ENCODE results near the gene DOCK4. TPM values are rescaled to one million over a fixed set of nuclear protein-coding genes. Genes with fewer than 3 reads are reported as not detected.

The DOCK4 gene
- total and polyA plus RNA-seq, 10 of the 15 experiments (the other 5 are each of a cell fraction or from before 2014, with no cell fraction given), result 0.03 to 0.73 (median 0.38) TPM

DNA sequence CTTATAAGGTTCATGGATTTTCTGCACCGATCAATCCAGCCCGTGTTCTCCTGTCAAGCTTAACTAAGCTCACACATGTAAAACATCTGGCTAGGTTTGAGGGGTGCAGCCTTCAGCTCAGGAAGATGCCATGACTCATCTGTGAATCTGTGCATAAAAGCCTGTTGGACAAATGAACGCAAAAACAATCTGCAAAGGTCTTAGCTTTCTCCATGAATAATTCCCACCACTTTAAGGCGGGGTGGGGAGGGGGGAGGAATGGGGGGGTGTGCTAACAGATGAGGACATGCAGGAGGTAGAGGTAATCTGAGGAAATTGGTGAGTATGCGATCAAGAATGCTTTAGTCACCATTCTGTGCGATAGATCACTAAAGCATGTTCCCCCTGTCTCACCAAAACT lies 4.8 kb downstream of the DOCK4 start:
- TF ChIP-seq SPI1 (IDR thresholded peaks at IDR 0.05; ENCODE audit: borderline replicate concordance, insufficient read depth, low read depth, low read length), result no peak
- TF ChIP-seq WRNIP1 (IDR thresholded peaks at IDR 0.05; ENCODE audit: borderline replicate concordance, low read depth, low read length), result no peak
- TF ChIP-seq, protein P1, sequence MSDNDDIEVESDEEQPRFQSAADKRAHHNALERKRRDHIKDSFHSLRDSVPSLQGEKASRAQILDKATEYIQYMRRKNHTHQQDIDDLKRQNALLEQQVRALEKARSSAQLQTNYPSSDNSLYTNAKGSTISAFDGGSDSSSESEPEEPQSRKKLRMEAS (IDR thresholded peaks at IDR 0.05; ENCODE audit: low read depth, low read length), result no peak
- TF ChIP-seq IRF5 (IDR thresholded peaks at IDR 0.05; ENCODE audit: borderline replicate concordance), result no peak
- TF ChIP-seq BHLHE40 (IDR thresholded peaks at IDR 0.05; ENCODE audit: borderline replicate concordance in 1 of 2, low read depth in 2 of 2, low read length in 1 of 2), result no peak
- no peak for TF ChIP-seq STAT3 (IDR thresholded peaks at IDR 0.05; ENCODE audit: low read depth, low read length)
- TF ChIP-seq POLR2A (IDR thresholded peaks at IDR 0.05; ENCODE audit: low read depth, low read length), result no peak
- TF ChIP-seq SRF (IDR thresholded peaks at IDR 0.05; ENCODE audit: low read depth in 2 of 2, low read length in 2 of 2), result no peak
- no peak for TF ChIP-seq MYB (IDR thresholded peaks at IDR 0.05; ENCODE audit: borderline replicate concordance, low read depth, low read length)
- no peak for TF ChIP-seq CBX3 (IDR thresholded peaks at IDR 0.05; ENCODE audit: borderline replicate concordance, low read depth)
- TF ChIP-seq, protein P2, sequence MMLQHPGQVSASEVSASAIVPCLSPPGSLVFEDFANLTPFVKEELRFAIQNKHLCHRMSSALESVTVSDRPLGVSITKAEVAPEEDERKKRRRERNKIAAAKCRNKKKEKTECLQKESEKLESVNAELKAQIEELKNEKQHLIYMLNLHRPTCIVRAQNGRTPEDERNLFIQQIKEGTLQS (IDR thresholded peaks at IDR 0.05; ENCODE audit: borderline replicate concordance, extremely low read depth, low read depth, low read length), result no peak
- no peak for TF ChIP-seq BACH1 (IDR thresholded peaks at IDR 0.05; ENCODE audit: borderline replicate concordance)
- no peak for TF ChIP-seq SMARCA5 (IDR thresholded peaks at IDR 0.05)
- TF ChIP-seq RAD51 (IDR thresholded peaks at IDR 0.05), result no peak
- TF ChIP-seq SUPT20H (IDR thresholded peaks at IDR 0.05; ENCODE audit: borderline replicate concordance, control insufficient read depth, low read depth, low read length), result no peak
- H3K4me1 ChIP-seq (ENCODE audit: control insufficient read depth, insufficient read depth, low read length), result no peaks in the 10 kb centered on the region; the same call in 1 of the 2 replicates
- ChIA-PET POLR2A (no interaction called here), RAD21 (ENCODE audit: unreplicated experiment) (no interaction called here), CTCF (no interaction called here), SMC1A (ENCODE audit: uncharacterized antibody, unreplicated experiment) (interaction anchor here (0.6 kb wide), 1 partner anchor 79 kb away, joined by 3 read pairs; no protein-coding TSS in a partner anchor)
- intact Hi-C loops (cut with micrococcal nuclease; ENCODE audit: unreplicated experiment), result no loop called here
- H3K27ac ChIP-seq (ENCODE audit: control insufficient read depth, insufficient read depth), result no peak overlapping the region
- in situ Hi-C loops (cut with MboI), result no loop called here
- H3K9me3 ChIP-seq (replicated peaks; ENCODE audit: control insufficient read depth, insufficient read depth, low read length), result no peaks in the 10 kb centered on the region
- no peak overlapping the region for H3K4me3 ChIP-seq
- no peak overlapping the region for H3K9ac ChIP-seq (ENCODE audit: control insufficient read depth, insufficient read depth, low read length)
- 85% methylated on average over 6 of the region's 6 CpGs for WGBS (ENCODE audit: insufficient coverage, insufficient replicate concordance, low lambda C conversion rate, missing lambda C conversion rate)
- H3K27me3 ChIP-seq (replicated peaks in 1 of 2; ENCODE audit: control insufficient read depth in 2 of 2, insufficient read depth in 2 of 2, low read length in 1 of 2), result no peaks in the 10 kb centered on the region
- H4K20me1 ChIP-seq (ENCODE audit: control insufficient read depth, insufficient read depth), result no peaks in the 10 kb centered on the region
- H3K36me3 ChIP-seq (ENCODE audit: control insufficient read depth in 2 of 2, insufficient read depth in 2 of 2, low read length in 1 of 2), result no peaks in the 10 kb centered on the region
- no TSS peak for BruUV-seq (replicated peaks)
- no peak overlapping the region for H2AFZ ChIP-seq (ENCODE audit: control insufficient read depth, low read depth, low read length)
- DNase-seq (ENCODE audit: low read depth, low spot score) (no peak), ATAC-seq (no peak), FAIRE-seq (no peak)
- no peaks in the 10 kb centered on the region for H3K79me2 ChIP-seq (ENCODE audit: control insufficient read depth, insufficient read depth, low read length)
- no peak overlapping the region for H3K4me2 ChIP-seq (ENCODE audit: control insufficient read depth, insufficient read depth)
